Vagina (tissue), 2 donors: Measurements from ENCODE around the gene ZNF205. TPM values are rescaled to one million over a fixed set of nuclear protein-coding genes. Genes with fewer than 3 reads are reported as not detected.

Source experiments
- DNase-seq, 2 donors: peaks; one replicate each; pipeline ENCODE4 v3.0.0-alpha.2; 2017; ENCODE audit errors: extremely low spot score in 2 of 2
- H3K27ac ChIP-seq: fragments of 200-600 bp; sonication (generic); one replicate; pipeline ENCODE4 v1.5.1; 2019
- H3K27me3 ChIP-seq: fragments of 200-600 bp; sonication (generic); one replicate; pipeline ENCODE4 v1.5.1; 2019
- H3K36me3 ChIP-seq, 2 donors: fragments of 200-600 bp; sonication (generic); one replicate each; pipeline ENCODE4 v1.5.1; 2017 to 2019
- H3K4me1 ChIP-seq: fragments of 200-600 bp; sonication (generic); one replicate; pipeline ENCODE4 v1.5.1; 2019
- H3K4me3 ChIP-seq, 2 donors: fragments of 200-600 bp; sonication (generic); 1 replicate in 1 of 2; 2 replicates in 1 of 2; pipeline ENCODE4 v1.5.1; 2016 to 2019
- H3K9me3 ChIP-seq: fragments of 200-600 bp; sonication (generic); one replicate; pipeline ENCODE4 v1.5.1; 2019
- POLR2A ChIP-seq, 2 donors: fragments of 450-650 bp; IDR thresholded peaks; one replicate each; pipeline ENCODE4 v1.6.1; 2017; ENCODE audit warnings: antibody characterized with exemption in 2 of 2, mild to moderate bottlenecking in 2 of 2, moderate library complexity in 2 of 2
- POLR2AphosphoS5 ChIP-seq, 2 donors: sonication (generic); formaldehyde crosslinking; IDR thresholded peaks; one replicate each; pipeline ENCODE4 v1.9.0; 2017; ENCODE audit warnings: antibody characterized with exemption in 2 of 2, mild to moderate bottlenecking in 2 of 2, low read depth in 1 of 2; ENCODE audit not compliant: insufficient read depth in 1 of 2
- intact Hi-C: fragments of 100-400 bp; cut with DNase I; formaldehyde crosslinking; loops from one replicate; pipeline ENCODE4 v1.15.1; 2023
- total RNA-seq: library from RNA; depleted of rRNA; stranded (reverse); fragments of >200 nt; gene quantifications from one replicate; pipeline ENCODE4 v1.2.3, GENCODE V29; 2016
- TF ChIP-seq, protein P1 (sequence below), 3 experiments: fragments of 450-650 bp in 2 of 3; fragments of 200-600 bp in 1 of 3; sonication (generic) in 1 of 3; IDR thresholded peaks; one replicate each; pipeline ENCODE4 v1.5.1; 2017 to 2019; ENCODE audit warnings: antibody characterized with exemption in 3 of 3, mild to moderate bottlenecking in 2 of 3, moderate library complexity in 2 of 3

Gene ZNF205
- total RNA-seq, 1 donor from 2014 or later, result 14.2 TPM

DNA sequence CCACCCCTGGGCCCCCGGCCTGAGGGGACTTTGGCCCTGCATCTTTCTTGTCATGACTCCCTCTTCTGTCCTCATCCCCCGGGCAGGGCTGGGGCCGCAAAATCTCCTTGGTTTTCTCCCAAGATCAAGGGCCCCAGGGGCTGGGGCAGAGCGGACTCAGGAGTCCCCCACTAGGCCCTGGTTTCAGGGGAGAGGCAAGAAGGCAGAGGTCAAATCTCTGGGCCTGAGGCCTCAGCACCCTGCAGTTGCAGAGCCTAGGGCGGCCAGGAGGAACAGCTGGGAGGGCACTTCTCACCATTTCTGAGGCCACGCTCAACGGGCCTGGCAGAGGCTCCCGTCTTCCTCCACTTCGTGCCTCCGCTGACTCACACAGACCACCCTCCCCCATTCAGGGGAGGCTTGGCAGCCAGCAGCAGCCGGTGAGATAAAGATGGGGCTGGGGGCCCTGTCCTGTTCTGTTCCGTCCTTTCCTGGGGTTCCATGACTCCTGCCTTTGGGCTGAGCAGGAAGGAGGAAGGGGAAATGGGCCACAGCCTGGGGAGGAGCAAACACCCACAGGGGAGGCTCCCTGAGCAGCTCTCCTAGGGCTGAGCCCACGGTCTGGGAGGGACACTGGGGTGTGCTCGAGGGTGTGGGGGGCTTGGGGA lies 25.7 kb upstream of the ZNF205 start:
- H3K27me3 ChIP-seq, result no peaks in the 10 kb centered on the region
- peak overlapping the region in 1 of 2 donors; percentile 3 for H3K4me3 ChIP-seq
- no peak for DNase-seq
- intact Hi-C loops, result no loop called here
- TF ChIP-seq POLR2A (IDR thresholded peaks at IDR 0.05), result no peak
- TF ChIP-seq, protein P1, sequence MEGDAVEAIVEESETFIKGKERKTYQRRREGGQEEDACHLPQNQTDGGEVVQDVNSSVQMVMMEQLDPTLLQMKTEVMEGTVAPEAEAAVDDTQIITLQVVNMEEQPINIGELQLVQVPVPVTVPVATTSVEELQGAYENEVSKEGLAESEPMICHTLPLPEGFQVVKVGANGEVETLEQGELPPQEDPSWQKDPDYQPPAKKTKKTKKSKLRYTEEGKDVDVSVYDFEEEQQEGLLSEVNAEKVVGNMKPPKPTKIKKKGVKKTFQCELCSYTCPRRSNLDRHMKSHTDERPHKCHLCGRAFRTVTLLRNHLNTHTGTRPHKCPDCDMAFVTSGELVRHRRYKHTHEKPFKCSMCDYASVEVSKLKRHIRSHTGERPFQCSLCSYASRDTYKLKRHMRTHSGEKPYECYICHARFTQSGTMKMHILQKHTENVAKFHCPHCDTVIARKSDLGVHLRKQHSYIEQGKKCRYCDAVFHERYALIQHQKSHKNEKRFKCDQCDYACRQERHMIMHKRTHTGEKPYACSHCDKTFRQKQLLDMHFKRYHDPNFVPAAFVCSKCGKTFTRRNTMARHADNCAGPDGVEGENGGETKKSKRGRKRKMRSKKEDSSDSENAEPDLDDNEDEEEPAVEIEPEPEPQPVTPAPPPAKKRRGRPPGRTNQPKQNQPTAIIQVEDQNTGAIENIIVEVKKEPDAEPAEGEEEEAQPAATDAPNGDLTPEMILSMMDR (IDR thresholded peaks at IDR 0.05), result no peak
- TF ChIP-seq POLR2AphosphoS5 (IDR thresholded peaks at IDR 0.05; ENCODE audit: insufficient read depth in 1 of 2, low read depth in 1 of 2), result no peak
- no peak overlapping the region for H3K27ac ChIP-seq
- no peaks in the 10 kb centered on the region for H3K36me3 ChIP-seq
- no peaks in the 10 kb centered on the region for H3K9me3 ChIP-seq
- no peaks in the 10 kb centered on the region for H3K4me1 ChIP-seq

DNA sequence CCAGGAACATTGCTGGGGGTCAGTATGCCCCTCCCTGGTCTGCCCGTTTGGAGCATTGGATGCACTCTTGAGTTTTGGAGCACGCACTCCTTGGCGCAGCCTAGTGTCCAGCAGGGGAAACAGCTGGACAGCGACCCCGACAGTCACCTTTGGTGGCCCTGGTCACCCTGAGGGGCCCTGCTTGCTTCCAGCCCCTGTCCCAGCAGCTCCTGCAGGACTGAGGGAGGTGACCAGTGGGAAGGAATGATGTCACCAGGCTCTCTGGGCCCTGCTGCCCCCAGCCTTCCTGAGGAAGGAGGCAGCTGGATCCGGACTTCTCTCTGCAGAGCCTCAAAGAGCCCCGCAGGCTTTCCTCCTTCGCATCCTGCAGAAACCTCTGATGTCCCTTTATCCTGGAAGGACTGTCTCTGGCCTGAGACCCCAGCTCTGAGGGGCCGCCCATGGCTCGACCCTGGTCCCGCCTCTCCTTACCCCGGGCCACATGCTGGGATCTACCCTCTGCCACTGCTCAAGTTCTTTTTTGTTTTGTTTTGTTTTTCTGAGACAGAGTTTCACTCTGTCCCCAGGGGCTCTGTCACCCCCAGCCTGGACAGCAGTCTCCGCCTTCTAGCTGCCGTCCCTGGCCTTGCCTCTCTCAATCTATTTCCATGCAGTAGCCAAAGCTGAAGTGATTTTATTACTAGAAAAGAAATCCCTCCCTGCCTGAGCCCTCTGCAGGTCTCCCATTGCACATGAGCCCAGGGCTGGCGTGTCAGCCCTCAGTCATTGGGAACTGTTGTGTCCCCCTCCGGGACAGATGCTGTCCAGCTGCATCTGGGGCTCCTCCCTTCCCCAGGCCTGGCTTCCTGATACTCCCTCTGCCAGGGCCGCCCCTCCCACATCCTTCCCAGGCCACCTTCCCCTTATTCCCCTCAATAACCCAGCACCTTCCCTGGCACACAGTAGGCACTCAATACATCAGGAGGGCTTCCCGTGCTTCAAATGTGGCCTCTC lies 24.8 kb upstream of the ZNF205 start:
- intact Hi-C loops, result no loop called here
- no peaks in the 10 kb centered on the region for H3K36me3 ChIP-seq
- peak overlapping the region in 1 of 2 donors; percentile 3 for H3K4me3 ChIP-seq
- no peak overlapping the region for H3K27ac ChIP-seq
- no peaks in the 10 kb centered on the region for H3K9me3 ChIP-seq
- no peak for TF ChIP-seq POLR2A (IDR thresholded peaks at IDR 0.05)
- TF ChIP-seq POLR2AphosphoS5 (IDR thresholded peaks at IDR 0.05; ENCODE audit: insufficient read depth in 1 of 2, low read depth in 1 of 2), result peak in 1 of 2 donors; percentile 30
- DNase-seq, result no peak
- no peaks in the 10 kb centered on the region for H3K4me1 ChIP-seq
- no peaks in the 10 kb centered on the region for H3K27me3 ChIP-seq

DNA sequence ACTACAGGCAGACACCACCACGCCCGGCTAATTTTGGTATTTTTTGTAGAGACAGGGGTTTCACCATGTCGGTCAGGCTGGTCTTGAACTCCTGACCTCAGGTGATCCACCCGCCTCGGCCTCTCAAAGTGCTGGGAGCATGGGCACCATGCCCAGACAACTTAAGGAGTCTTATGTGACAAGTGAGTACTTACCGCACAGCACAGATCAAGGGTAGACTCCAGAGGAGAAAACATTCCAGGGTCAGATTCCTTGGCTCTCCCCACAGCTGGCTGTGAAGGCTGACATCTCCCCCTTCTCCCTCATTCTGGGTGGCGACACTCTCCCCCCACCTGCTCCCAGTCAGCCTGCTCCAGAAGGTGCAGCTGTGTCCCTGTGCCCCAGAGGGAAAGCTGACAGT lies 23.9 kb upstream of the ZNF205 start:
- intact Hi-C loops, result no loop called here
- H3K27me3 ChIP-seq, result no peaks in the 10 kb centered on the region
- TF ChIP-seq POLR2AphosphoS5 (IDR thresholded peaks at IDR 0.05; ENCODE audit: insufficient read depth in 1 of 2, low read depth in 1 of 2), result no peak
- no peak for TF ChIP-seq POLR2A (IDR thresholded peaks at IDR 0.05)
- TF ChIP-seq, protein P1 (IDR thresholded peaks at IDR 0.05), result no peak
- H3K36me3 ChIP-seq, result no peaks in the 10 kb centered on the region
- no peak overlapping the region for H3K4me3 ChIP-seq
- H3K27ac ChIP-seq, result no peak overlapping the region
- no peaks in the 10 kb centered on the region for H3K9me3 ChIP-seq
- H3K4me1 ChIP-seq, result no peaks in the 10 kb centered on the region
- DNase-seq, result no peak

DNA sequence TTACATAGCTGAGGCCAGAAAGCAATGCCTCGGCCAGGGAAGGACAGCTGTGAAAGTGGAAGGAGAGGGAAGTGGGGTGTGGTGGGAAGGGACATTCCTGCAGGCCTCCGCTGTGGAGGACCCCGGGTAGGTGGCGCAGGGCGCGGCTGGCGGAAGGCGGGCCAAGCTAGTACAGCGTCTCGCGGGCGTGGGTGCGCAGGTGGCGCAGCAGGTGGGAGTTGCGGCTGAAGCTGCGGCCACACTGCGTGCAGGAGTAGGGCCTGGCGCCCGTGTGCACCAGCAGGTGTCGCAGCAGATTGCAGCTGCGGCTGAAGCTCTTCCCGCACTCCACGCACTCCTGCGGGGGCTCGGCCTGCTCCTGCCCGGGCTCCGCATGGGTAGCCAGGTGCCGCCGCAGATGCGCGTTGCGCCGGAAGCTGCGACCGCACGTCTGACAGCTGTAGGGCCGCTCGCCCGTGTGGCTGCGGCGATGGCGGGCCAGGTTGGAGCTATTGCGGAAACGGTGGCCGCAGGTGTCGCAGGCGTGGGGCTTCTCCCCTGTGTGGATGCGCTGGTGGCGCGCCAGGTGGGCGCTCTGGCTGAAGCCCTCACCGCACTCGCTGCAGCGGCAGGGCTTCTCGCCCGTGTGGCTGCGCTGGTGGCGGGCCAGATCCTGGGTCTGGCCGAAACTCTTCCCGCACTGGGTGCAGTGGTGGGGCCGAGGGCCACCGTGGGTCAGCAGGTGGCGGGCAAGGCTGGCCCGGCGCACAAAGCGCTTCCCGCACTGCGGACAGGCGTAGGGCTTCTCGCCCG lies 23.3 kb upstream of the ZNF205 start:
- TF ChIP-seq POLR2AphosphoS5 (IDR thresholded peaks at IDR 0.05; ENCODE audit: insufficient read depth in 1 of 2, low read depth in 1 of 2), result no peak
- no peak for TF ChIP-seq POLR2A (IDR thresholded peaks at IDR 0.05)
- TF ChIP-seq, protein P1 (IDR thresholded peaks at IDR 0.05), result no peak
- no peaks in the 10 kb centered on the region for H3K9me3 ChIP-seq
- intact Hi-C loops, result no loop called here
- H3K36me3 ChIP-seq, result no peaks in the 10 kb centered on the region
- no peak overlapping the region for H3K27ac ChIP-seq
- no peaks in the 10 kb centered on the region for H3K4me1 ChIP-seq
- no peak overlapping the region for H3K4me3 ChIP-seq
- DNase-seq, result no peak
- H3K27me3 ChIP-seq, result no peaks in the 10 kb centered on the region
